SKM-1 treated with dmso at 0.1 percent for 144 hours (cell line): ENCODE data around the gene DOK7.

ENCODE experiments used
- DNase-seq: peaks from one replicate; lab custom pipeline; 2025; ENCODE audit not compliant: unreplicated experiment; lab: John Stamatoyannopoulos, UW

The DOK7 gene

GRCh38 chr4:3518941-3519340, 55.8 kb downstream of the DOK7 start:
- no peak for DNase-seq

GRCh38 chr4:3519468-3520264, 56.6 kb downstream of the DOK7 start:
- no peak for DNase-seq

GRCh38 chr4:3520276-3520675, 57.2 kb downstream of the DOK7 start:
- no peak for DNase-seq

GRCh38 chr4:3520796-3521600, 57.9 kb downstream of the DOK7 start:
- DNase-seq, result no peak

- DNase-seq, result no peak
These were observed 58.7 kb downstream of the DOK7 start for GRCh38 chr4:3521621-3522325.

- DNase-seq, result no peak
These were observed 59.2 kb downstream of the DOK7 start for GRCh38 chr4:3522326-3522640.

GRCh38 chr4:3522651-3523050, 59.5 kb downstream of the DOK7 start:
- DNase-seq, result no peak

- DNase-seq, result no peak
These were observed 60.1 kb downstream of the DOK7 start for GRCh38 chr4:3523146-3523627.

- no peak for DNase-seq
These were observed 60.6 kb downstream of the DOK7 start for GRCh38 chr4:3523628-3524221.

GRCh38 chr4:3524349-3524748, 61.2 kb downstream of the DOK7 start:
- no peak for DNase-seq

- no peak for DNase-seq
These were observed 61.8 kb downstream of the DOK7 start for GRCh38 chr4:3524920-3525319.

GRCh38 chr4:3525532-3526430, 62.7 kb downstream of the DOK7 start:
- DNase-seq, result no peak

- no peak for DNase-seq
These were observed 63.4 kb downstream of the DOK7 start for GRCh38 chr4:3526456-3526855.

GRCh38 chr4:3527101-3527913, 64.2 kb downstream of the DOK7 start:
- DNase-seq, result no peak

GRCh38 chr4:3527914-3528876, 65.1 kb downstream of the DOK7 start:
- no peak for DNase-seq

- peak; percentile 99 for DNase-seq
These were observed 66.3 kb downstream of the DOK7 start for GRCh38 chr4:3529363-3529762.

GRCh38 chr4:3530051-3530450, 66.9 kb downstream of the DOK7 start:
- DNase-seq, result no peak

GRCh38 chr4:3530663-3531254, 67.7 kb downstream of the DOK7 start:
- DNase-seq, result no peak
